Astrocyte of the spinal cord (primary cell): ENCODE data around the gene PPFIBP2.

ENCODE experiments used
- DNase-seq: peaks from one replicate; pipeline ENCODE4 v3.0.0; 2011; ENCODE audit warnings: low read depth, low spot score
- H3K4me3 ChIP-seq: 2 replicates; pipeline ENCODE4 v1.5.1; 2011; ENCODE audit warnings: low read depth, mild to moderate bottlenecking, low read length, moderate library complexity
- CTCF ChIP-seq: IDR thresholded peaks from 2 replicates; pipeline ENCODE4 v1.5.1; 2012; ENCODE audit warnings: low read depth, mild to moderate bottlenecking, low read length, inconsistent platforms
- in situ Hi-C: cut with HindIII; loops from 2 replicates; pipeline ENCODE4 v1.10.0; 2017; ENCODE audit warnings: low sequenced_read_pairs

The PPFIBP2 gene

GRCh38 chr11:7561562-7561961 is 47.8 kb downstream of the PPFIBP2 start:
- in situ Hi-C loops = no loop called here
- no peak for DNase-seq
- H3K4me3 ChIP-seq = no peak overlapping the region
- TF ChIP-seq CTCF = no peak

GRCh38 chr11:7563281-7563680 is 49.5 kb downstream of the PPFIBP2 start:
- in situ Hi-C loops = no loop called here
- no peak for TF ChIP-seq CTCF
- DNase-seq = no peak
- no peak overlapping the region for H3K4me3 ChIP-seq

- H3K4me3 ChIP-seq = no peak overlapping the region
- no peak for TF ChIP-seq CTCF
- no peak for DNase-seq
- in situ Hi-C loops = no loop called here
Measured at GRCh38 chr11:7564803-7565202, 51.0 kb downstream of the PPFIBP2 start.

GRCh38 chr11:7567311-7567710 is 53.5 kb downstream of the PPFIBP2 start:
- TF ChIP-seq CTCF = no peak
- no peak for DNase-seq
- no peak overlapping the region for H3K4me3 ChIP-seq
- in situ Hi-C loops = no loop called here

- H3K4me3 ChIP-seq = no peak overlapping the region
- in situ Hi-C loops = no loop called here
- no peak for TF ChIP-seq CTCF
- DNase-seq = no peak
Measured at GRCh38 chr11:7569044-7569443, 55.2 kb downstream of the PPFIBP2 start.

GRCh38 chr11:7570241-7570640 is 56.4 kb downstream of the PPFIBP2 start:
- in situ Hi-C loops = no loop called here
- DNase-seq = no peak
- no peak for TF ChIP-seq CTCF
- H3K4me3 ChIP-seq = no peak overlapping the region

- no peak for DNase-seq
- no peak overlapping the region for H3K4me3 ChIP-seq
- in situ Hi-C loops = no loop called here
- no peak for TF ChIP-seq CTCF
Measured at GRCh38 chr11:7570938-7571521, 57.2 kb downstream of the PPFIBP2 start.
